Hypothalamus (tissue), 51 donors: ENCODE results near the gene FCRL5.

ENCODE experiments used
- DNase-seq, 51 donors: peaks; one replicate each; lab custom pipeline; 2025; lab: John Stamatoyannopoulos, UW

Gene FCRL5

GRCh38 chr1:157532569-157532968 is 19.7 kb downstream of the FCRL5 start:
- no peak for DNase-seq

DNA sequence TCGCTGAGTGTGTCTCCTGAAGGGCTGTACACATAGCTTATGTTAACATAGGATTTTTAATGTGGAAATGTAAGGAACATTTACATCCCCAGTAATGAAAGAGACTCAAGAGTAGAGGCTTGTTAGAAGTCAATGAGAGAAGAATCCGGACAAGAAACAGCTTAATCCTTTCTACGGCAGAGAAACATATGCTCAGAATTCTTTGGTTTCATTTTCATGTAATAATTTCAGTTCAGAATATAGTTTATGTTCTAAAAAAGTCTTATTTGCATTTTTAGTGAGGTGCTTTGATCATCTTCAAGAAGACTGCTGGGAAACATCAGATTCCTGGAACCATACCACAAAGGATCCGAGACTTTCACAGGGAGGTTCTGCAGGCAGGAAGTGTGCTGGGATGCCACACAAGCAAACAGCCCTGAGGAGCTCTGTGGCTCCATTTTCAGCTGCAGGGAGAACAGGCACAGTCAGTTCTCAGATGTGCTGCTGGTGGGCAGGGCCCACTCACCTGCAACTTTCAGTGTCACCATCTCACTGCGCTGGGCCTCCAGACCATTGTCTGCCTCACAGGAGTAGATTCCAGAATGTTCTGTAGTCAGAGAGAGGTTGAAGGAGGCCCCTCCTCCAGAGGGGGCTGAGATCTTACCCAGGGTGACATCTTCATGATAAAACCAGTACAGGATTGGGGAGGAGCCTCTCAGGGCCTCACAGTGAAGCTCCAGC is 28.4 kb downstream of the FCRL5 start:
- DNase-seq: no peak

DNA sequence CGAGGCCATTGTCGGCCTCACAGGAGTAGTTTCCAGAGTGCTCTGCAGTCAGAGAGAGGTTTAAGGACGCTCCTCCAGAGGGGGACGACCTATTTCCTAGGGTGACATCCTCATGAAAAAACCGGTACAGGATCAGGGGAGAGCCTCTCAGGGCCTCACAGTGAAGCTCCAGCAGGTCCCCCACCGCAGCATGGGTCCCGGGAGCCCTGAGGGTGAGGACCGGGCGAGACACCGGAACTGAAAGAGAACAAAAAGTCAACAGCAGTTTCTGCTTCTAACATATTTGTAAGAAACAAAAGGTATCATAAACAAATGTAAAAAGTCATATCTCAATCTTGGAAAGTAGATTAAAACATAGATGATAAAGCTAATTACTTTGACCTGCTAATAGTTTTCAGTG is 31.3 kb downstream of the FCRL5 start:
- DNase-seq: no peak

DNA sequence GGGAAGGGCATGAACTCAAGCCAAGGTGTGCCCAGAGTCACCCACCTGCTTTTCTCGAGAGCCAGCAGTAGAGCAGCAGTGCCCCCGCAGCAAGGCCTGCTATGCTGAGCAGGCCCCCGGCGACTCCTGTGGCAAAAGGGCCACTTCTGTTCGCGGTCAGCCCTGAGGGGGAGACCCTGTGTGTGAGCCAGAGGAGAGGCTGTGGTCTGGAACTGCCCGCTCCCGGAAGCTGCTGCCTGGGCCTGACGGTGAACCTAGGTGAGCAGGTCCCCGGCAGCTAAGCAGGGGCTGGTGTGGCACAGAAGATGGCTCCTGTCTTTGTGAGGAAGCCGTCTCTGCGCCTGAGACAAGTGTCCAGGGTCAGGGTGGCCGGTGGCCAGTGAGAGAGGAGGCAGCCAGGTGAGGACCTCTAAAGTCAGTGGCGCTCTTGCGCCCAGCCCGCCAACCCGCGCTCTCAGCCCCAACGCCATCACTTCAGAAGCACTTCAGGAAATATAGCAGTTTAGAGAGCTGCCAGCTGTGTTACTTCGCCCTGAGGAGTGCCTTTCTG is 31.9 kb downstream of the FCRL5 start:
- no peak for DNase-seq

DNA sequence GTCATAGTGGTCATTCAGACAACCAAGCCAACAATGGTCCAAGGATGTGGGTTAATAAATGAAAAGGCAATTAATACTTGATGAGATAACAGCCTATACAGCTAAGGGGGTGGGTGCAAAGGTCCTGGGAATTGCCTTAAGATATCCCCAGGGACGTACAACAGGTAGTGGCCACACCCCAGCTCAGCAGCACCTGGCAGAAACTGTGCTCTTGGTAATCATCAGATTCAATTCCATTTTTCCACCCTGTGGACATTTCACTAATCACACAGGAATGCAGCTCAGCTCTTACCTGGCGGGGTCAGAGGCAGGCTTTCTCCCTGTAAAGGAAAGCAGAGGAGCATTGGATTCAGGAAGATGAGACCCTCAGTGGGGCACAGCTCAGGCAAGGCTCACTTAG is 32.9 kb downstream of the FCRL5 start:
- DNase-seq: no peak

DNA sequence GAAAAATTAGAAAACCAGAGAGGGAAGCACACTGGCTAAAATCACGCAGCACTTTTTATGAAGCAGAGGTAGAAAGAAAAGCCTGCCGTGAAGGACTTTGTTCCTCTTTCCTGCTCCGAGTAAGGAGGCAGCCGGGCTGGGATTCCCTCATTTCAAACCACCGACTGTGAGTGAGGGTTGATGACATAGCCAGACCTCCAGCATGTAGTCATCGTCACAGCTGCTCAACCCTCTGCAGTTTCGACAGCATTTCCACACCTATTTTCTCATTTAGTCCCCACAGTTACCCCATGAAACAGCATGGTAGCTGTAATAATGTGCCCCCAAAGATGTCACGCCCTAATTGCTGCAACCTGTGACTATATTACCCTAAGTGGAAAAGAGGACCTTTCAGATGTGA is 35.3 kb downstream of the FCRL5 start:
- no peak for DNase-seq

- no peak for DNase-seq
Observed at GRCh38 chr1:157515709-157516108, 36.6 kb downstream of the FCRL5 start.

DNA sequence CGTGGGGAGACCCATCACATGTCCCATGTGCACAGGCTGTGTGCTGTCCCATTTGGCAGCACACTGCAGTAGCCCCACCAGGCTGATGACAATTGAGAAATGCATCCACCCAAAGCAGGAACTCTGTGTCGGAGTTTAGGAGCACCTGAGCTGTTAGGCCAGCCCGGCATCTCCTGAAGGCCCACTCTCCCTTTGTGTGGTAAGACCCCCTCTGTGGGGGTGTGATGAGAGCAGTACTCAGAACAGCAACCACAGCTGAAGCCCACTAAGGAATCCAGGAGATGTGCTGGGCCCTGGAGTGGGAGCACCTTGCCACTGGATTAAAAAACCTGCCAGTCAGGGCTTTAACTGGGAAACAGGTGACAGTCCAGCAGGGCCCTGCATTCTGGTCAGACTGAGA is 37.2 kb downstream of the FCRL5 start:
- no peak for DNase-seq

DNA sequence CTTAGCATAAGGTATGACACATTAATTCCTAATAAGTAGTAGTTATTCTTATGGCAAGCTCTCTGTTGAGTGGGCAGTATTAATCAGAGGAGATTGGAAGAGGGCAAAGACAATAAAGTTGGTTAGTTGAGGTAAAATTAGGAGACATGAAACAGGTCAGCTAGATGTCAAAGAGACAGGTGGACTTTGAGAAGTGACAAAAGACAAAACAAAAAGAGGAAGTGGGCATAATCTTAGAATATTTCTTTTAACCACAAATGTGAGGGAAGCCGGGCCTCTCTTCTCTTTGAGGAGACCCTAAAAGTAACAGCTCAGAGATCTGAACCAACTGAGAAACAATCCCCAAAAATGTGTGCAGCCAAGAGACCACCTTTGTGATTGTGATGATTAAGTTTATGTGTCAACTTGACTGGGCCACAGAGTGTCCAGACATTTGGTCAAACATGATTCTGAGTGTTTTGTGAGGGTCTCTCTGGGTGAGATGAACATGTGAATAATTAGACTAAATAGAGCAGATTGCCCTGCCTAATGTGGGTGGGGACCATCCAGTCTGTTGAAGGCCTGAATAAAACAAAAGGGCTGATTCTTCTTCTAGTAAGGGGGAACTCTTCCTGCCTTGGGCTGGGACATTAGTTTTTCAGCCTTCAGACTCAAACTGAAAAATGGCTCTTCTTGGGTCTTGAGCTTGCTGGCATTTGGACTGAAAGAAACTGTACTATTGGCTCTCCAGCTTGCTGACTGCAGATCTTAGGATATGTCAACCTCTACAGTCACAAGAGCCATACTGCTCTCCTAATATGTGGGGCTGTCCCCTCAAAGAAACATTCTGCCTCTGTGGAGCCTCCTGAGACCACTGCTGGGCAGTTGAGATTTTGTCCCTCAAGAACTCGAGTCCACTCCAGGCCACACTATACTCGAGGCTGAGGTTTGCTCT is 40.0 kb downstream of the FCRL5 start:
- DNase-seq: no peak

GRCh38 chr1:157509546-157510232 is 42.6 kb downstream of the FCRL5 start:
- DNase-seq: no peak

DNA sequence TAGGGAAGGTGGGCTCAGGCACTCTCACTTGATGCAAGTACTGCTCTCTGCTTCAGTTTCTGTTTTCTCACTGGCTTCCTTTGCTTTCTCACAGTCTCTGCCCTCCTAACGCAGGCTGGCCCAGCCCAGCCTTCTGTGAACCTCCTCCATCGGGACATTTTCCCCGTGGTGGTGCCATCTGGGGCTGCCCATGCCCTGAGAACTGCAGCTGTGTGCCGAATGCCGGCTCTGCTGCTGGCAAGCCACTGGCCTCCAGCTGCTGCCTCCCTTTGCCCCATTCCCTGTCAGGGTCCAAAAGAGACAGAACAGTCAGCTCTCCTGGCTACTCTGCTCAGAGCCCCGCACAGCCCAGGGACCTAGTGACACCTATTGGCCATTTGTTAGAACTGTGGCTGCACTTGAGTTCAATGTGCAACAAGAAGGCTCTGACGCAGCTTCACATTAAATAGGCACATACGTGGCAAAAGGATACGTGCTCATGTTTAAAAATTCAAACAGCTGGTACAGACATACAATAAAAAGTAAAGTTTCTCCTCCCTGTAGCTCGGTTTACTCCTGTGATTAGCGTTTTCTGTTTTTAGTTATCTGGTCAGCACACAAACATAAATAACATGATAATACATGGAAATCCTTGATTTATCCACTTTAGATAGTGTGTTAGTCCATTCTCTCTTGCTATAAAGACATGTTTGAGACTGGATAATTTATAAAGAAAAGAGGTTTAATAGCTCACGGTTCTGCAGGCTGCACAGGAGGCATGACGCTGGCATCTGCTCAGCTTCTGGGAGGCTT is 46.6 kb downstream of the FCRL5 start:
- DNase-seq: peak in 33 of 51 donors; percentile 1 to 63 (median 35)

GRCh38 chr1:157504646-157505045 is 47.7 kb downstream of the FCRL5 start:
- DNase-seq: no peak

DNA sequence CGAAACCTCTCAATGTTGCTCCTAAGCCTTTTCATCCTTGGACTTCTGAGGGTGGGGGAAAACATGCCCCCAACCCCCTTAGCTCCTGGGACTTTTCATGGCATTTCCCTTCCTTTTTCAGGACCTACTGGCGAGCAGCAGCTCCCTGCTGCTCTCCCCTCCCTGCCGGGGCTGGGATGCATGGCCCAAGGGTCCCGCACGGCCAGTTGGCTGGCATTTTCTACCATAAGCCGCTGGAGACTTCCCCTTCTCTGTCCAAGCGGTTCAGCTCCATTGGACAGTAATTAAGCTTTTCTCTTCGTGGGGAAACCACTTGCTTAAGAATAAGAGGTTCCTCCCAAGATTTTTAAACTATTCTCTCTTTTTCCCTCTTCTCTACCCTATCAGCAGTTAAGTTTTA is 52.8 kb downstream of the FCRL5 start:
- no peak for DNase-seq

- DNase-seq: no peak
Observed at GRCh38 chr1:157498736-157499090, 53.6 kb downstream of the FCRL5 start.

- no peak for DNase-seq
Observed at GRCh38 chr1:157497987-157498735, 54.2 kb downstream of the FCRL5 start.

- no peak for DNase-seq
Observed at GRCh38 chr1:157497284-157497683, 55.0 kb downstream of the FCRL5 start.

- DNase-seq: peak in 12 of 51 donors; percentile 1 to 41 (median 7)
Observed at GRCh38 chr1:157496121-157496526, 56.2 kb downstream of the FCRL5 start.

DNA sequence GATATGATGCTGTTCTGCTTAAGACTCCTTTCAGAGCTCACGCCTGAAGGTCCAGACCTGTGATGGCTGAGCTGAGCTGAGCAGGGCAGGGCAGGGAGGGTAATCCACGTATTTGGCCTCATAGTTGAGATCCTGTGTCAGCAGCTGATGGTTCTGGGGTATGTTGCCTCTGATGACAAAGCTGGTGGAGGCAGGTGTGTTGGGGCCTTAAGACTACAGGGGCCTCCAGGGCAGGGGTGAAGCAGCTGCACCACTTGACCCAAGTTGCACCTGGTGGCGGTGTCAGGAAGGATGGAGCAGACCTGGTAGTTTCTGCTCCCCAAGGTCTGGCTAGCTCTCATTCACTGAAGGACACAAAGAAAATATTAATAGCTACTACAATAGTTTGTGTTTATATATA is 57.0 kb downstream of the FCRL5 start:
- no peak for DNase-seq

DNA sequence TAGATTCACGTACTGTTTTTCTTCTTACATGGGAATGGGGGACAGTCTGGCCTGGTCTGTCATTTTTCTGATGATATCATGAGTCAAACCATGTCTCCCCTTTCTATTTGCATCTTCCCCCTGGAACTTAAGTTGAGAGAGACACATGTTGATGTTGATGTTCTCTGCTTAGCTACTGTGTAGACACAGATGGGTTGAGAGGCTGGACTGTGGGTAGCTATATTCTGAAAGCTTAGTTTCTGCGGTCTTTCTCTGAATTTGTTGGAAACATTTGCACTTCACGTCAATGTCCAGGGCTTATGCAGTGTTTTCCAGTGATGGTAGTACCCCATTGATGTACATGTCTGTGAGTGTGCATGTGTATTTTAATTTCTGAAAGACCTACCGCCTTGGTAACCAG is 58.2 kb downstream of the FCRL5 start:
- DNase-seq: no peak
